Neural progenitor cell (in vitro differentiated cells): ENCODE data around the gene TRNAU1AP. TPM values are rescaled to one million over a fixed set of nuclear protein-coding genes. Genes with fewer than 3 reads are reported as not detected.

Source experiments
- DNase-seq: peaks from one replicate; pipeline ENCODE4 v3.0.0-alpha.2; 2016; ENCODE audit warnings: low spot score
- H2AFZ ChIP-seq: fragments of 200-600 bp; sonication (generic); replicated peaks from 2 replicates; pipeline ENCODE4 v1.6.1; 2016; ENCODE audit warnings: antibody characterized with exemption
- H3F3A ChIP-seq: fragments of 200-600 bp; sonication (generic); 2 replicates; pipeline ENCODE4 v1.6.1; 2016; ENCODE audit warnings: antibody characterized with exemption, low read depth
- H3K27ac ChIP-seq: fragments of 200-600 bp; sonication (generic); 2 replicates; pipeline ENCODE4 v1.5.1; 2016; ENCODE audit warnings: mild to moderate bottlenecking
- H3K27me3 ChIP-seq: fragments of 200-600 bp; sonication (generic); 2 replicates; pipeline ENCODE4 v1.6.1; 2016; ENCODE audit warnings: mild to moderate bottlenecking, moderate library complexity
- H3K36me3 ChIP-seq: fragments of 200-600 bp; sonication (generic); 2 replicates; pipeline ENCODE4 v1.5.1; 2016
- H3K4me1 ChIP-seq: fragments of 200-600 bp; sonication (generic); 2 replicates; pipeline ENCODE4 v1.6.1; 2016; ENCODE audit warnings: mixed run types
- H3K4me2 ChIP-seq: fragments of 200-600 bp; sonication (generic); 2 replicates; pipeline ENCODE4 v1.6.1; 2016
- H3K4me3 ChIP-seq: fragments of 200-600 bp; sonication (generic); 2 replicates; pipeline ENCODE4 v1.5.1; 2016
- H3K79me2 ChIP-seq: fragments of 200-600 bp; sonication (generic); 2 replicates; pipeline ENCODE4 v1.6.1; 2016; ENCODE audit warnings: low read depth
- H3K9ac ChIP-seq: fragments of 200-600 bp; sonication (generic); 2 replicates; pipeline ENCODE4 v1.6.1; 2016
- H3K9me3 ChIP-seq: fragments of 200-600 bp; sonication (generic); 2 replicates; pipeline ENCODE4 v1.5.1; 2016; ENCODE audit warnings: low read depth
- H4K20me1 ChIP-seq: fragments of 200-600 bp; sonication (generic); 2 replicates; pipeline ENCODE4 v1.6.1; 2016; ENCODE audit warnings: low read depth
- H3K27ac Mint-ChIP-seq: 3 replicates; pipeline ENCODE4 v1.8.0; 2021; ENCODE audit warnings: mixed read lengths
- H3K27me3 Mint-ChIP-seq: 2 replicates; pipeline ENCODE4 v1.8.0; 2022; ENCODE audit warnings: low read depth, mild to moderate bottlenecking, inconsistent platforms, moderate library complexity, mixed read lengths; ENCODE audit not compliant: insufficient read depth
- H3K36me3 Mint-ChIP-seq: 3 replicates; pipeline ENCODE4 v1.8.0; 2021; ENCODE audit warnings: mixed read lengths
- H3K4me1 Mint-ChIP-seq: 3 replicates; pipeline ENCODE4 v1.8.0; 2021; ENCODE audit warnings: mixed read lengths
- H3K4me3 Mint-ChIP-seq: 3 replicates; pipeline ENCODE4 v1.8.0; 2021; ENCODE audit warnings: mild to moderate bottlenecking, moderate library complexity, mixed read lengths
- H3K9me3 Mint-ChIP-seq: 3 replicates; pipeline ENCODE4 v1.8.0; 2020; ENCODE audit warnings: mixed read lengths
- CTCF ChIP-seq: fragments of 200-600 bp; sonication (generic); IDR thresholded peaks from 2 replicates; pipeline ENCODE4 v1.5.1; 2017; ENCODE audit warnings: antibody characterized with exemption, mild to moderate bottlenecking
- EZH2 ChIP-seq: fragments of 200-600 bp; sonication (generic); IDR thresholded peaks from 2 replicates; pipeline ENCODE4 v1.6.1; 2017; ENCODE audit warnings: antibody characterized with exemption, mild to moderate bottlenecking, moderate library complexity
- EZH2phosphoT487 ChIP-seq: fragments of 200-600 bp; sonication (generic); IDR thresholded peaks from 2 replicates; pipeline ENCODE4 v1.6.1; 2017; ENCODE audit warnings: antibody characterized with exemption
- total RNA-seq: library from RNA; depleted of rRNA; stranded (reverse); fragments of >200 nt; gene quantifications from 2 replicates; pipeline ENCODE4 v1.2.3, GENCODE V29; 2015; ENCODE audit warnings: low replicate concordance

TRNAU1AP gene
- total RNA-seq, 1 donor from 2014 or later, result 43.9 TPM

- Histone ChIP-seq H3K9me3 (no peaks in the 10 kb centered on the region), H4K20me1 (peaks cover 33% of the 10 kb centered on the region), H3K79me2 (peaks cover 25% of the 10 kb centered on the region), H3K36me3 (no peaks in the 10 kb centered on the region), H2AFZ (no peak overlapping the region), H3K9ac (no peak overlapping the region), H3K4me2 (no peak overlapping the region), H3K4me3 (no peak overlapping the region), H3F3A (peaks cover 51% of the 10 kb centered on the region), H3K27me3 (peaks cover 4% of the 10 kb centered on the region), H3K4me1 (peaks cover 11% of the 10 kb centered on the region), H3K27ac (peak overlapping the region; percentile 30)
- Mint-ChIP-seq H3K27me3 (peaks cover 5% of the 10 kb centered on the region), H3K4me3 (no peak overlapping the region), H3K36me3 (peaks cover 28% of the 10 kb centered on the region), H3K9me3 (no peaks in the 10 kb centered on the region), H3K27ac (no peak overlapping the region), H3K4me1 (peaks cover 18% of the 10 kb centered on the region)
- TF ChIP-seq CTCF (no peak), EZH2phosphoT487 (no peak), EZH2 (no peak)
- DNase-seq, result no peak
Observed at GRCh38 chr1:28577052-28577678, 24.3 kb downstream of the TRNAU1AP start.

GRCh38 chr1:28577738-28578536, 25.1 kb downstream of the TRNAU1AP start:
- Histone ChIP-seq H2AFZ (no peak overlapping the region), H3K36me3 (no peaks in the 10 kb centered on the region), H3K4me2 (no peak overlapping the region), H3K9ac (no peak overlapping the region), H3K79me2 (peaks cover 25% of the 10 kb centered on the region), H3K4me1 (peaks cover 11% of the 10 kb centered on the region), H3K9me3 (no peaks in the 10 kb centered on the region), H3K27me3 (peaks cover 11% of the 10 kb centered on the region), H3K27ac (no peak overlapping the region), H3K4me3 (no peak overlapping the region), H3F3A (peaks cover 55% of the 10 kb centered on the region), H4K20me1 (peaks cover 33% of the 10 kb centered on the region)
- H3K27me3 Mint-ChIP-seq, result peaks cover 8% of the 10 kb centered on the region
- DNase-seq, result no peak
- no peaks in the 10 kb centered on the region for H3K9me3 Mint-ChIP-seq
- H3K4me1 Mint-ChIP-seq, result peaks cover 22% of the 10 kb centered on the region
- peak overlapping the region; percentile 16 for H3K4me3 Mint-ChIP-seq
- no peak overlapping the region for H3K27ac Mint-ChIP-seq
- TF ChIP-seq EZH2phosphoT487, result no peak
- TF ChIP-seq EZH2, result no peak
- no peak for TF ChIP-seq CTCF
- H3K36me3 Mint-ChIP-seq, result peaks cover 29% of the 10 kb centered on the region

- Histone ChIP-seq H3K4me3 (no peak overlapping the region), H3K9me3 (no peaks in the 10 kb centered on the region), H2AFZ (no peak overlapping the region), H3F3A (peaks cover 55% of the 10 kb centered on the region), H3K4me2 (no peak overlapping the region), H3K4me1 (peaks cover 11% of the 10 kb centered on the region), H3K27ac (no peak overlapping the region), H3K36me3 (no peaks in the 10 kb centered on the region), H3K27me3 (peaks cover 14% of the 10 kb centered on the region), H3K9ac (no peak overlapping the region), H3K79me2 (peaks cover 25% of the 10 kb centered on the region), H4K20me1 (peaks cover 33% of the 10 kb centered on the region)
- peaks cover 8% of the 10 kb centered on the region for H3K27me3 Mint-ChIP-seq
- no peaks in the 10 kb centered on the region for H3K9me3 Mint-ChIP-seq
- H3K27ac Mint-ChIP-seq, result no peak overlapping the region
- TF ChIP-seq EZH2 (no peak), EZH2phosphoT487 (no peak)
- no peak for DNase-seq
- peaks cover 25% of the 10 kb centered on the region for H3K4me1 Mint-ChIP-seq
- no peak overlapping the region for H3K4me3 Mint-ChIP-seq
- H3K36me3 Mint-ChIP-seq, result peaks cover 31% of the 10 kb centered on the region
Observed at GRCh38 chr1:28578696-28579218, 25.9 kb downstream of the TRNAU1AP start.
